ENCODE measurements around the gene CFAP43.

CFAP43 gene

GRCh38 chr10:104101902-104102301 is 130.3 kb downstream of the CFAP43 start:
- DNase-seq (ENCODE audit: low read depth, low spot score), result no peak
- H3K4me3 ChIP-seq (ENCODE audit: low read depth, low read length), result no peak overlapping the region
- TF ChIP-seq, protein P1, sequence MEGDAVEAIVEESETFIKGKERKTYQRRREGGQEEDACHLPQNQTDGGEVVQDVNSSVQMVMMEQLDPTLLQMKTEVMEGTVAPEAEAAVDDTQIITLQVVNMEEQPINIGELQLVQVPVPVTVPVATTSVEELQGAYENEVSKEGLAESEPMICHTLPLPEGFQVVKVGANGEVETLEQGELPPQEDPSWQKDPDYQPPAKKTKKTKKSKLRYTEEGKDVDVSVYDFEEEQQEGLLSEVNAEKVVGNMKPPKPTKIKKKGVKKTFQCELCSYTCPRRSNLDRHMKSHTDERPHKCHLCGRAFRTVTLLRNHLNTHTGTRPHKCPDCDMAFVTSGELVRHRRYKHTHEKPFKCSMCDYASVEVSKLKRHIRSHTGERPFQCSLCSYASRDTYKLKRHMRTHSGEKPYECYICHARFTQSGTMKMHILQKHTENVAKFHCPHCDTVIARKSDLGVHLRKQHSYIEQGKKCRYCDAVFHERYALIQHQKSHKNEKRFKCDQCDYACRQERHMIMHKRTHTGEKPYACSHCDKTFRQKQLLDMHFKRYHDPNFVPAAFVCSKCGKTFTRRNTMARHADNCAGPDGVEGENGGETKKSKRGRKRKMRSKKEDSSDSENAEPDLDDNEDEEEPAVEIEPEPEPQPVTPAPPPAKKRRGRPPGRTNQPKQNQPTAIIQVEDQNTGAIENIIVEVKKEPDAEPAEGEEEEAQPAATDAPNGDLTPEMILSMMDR (IDR thresholded peaks at IDR 0.05; ENCODE audit: low read depth, low read length), result no peak
- in situ Hi-C loops (cut with HindIII; ENCODE audit: low sequenced_read_pairs), result no loop called here

GRCh38 chr10:104100795-104101194 is 131.4 kb downstream of the CFAP43 start:
- DNase-seq (ENCODE audit: low read depth, low spot score), result no peak

DNA sequence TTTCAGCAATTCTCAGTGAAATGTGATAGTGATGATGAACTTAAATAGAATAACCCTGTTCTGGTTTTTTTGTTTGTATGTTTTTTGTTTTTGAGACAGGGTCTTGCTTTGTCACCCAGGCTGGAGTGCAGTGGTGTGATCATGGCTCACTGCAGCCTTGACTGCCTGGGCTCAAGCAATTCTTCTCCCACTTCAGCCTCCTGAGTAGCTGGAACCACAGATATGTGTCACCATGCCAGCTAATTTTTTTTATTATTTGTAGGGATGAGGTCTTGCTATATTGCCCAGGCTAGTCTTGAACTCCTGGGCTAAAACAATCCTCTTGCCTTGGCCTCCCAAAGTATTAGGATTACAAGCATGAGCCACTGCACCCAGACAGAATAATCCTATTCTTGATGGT is 132.2 kb downstream of the CFAP43 start:
- TF ChIP-seq, protein P1 (IDR thresholded peaks at IDR 0.05; ENCODE audit: low read depth, low read length), result no peak
- H3K4me3 ChIP-seq (ENCODE audit: low read depth, low read length), result no peak overlapping the region
- DNase-seq (ENCODE audit: low read depth, low spot score), result no peak
- in situ Hi-C loops (cut with HindIII; ENCODE audit: low sequenced_read_pairs), result no loop called here

More at GRCh38 chr10:104100795-104101194, 131.4 kb downstream of the CFAP43 start:
- no peak overlapping the region for H3K4me3 ChIP-seq (ENCODE audit: low read depth, low read length)
- in situ Hi-C loops (cut with HindIII; ENCODE audit: low sequenced_read_pairs), result no loop called here
- TF ChIP-seq, protein P1 (IDR thresholded peaks at IDR 0.05; ENCODE audit: low read depth, low read length), result no peak

DNA sequence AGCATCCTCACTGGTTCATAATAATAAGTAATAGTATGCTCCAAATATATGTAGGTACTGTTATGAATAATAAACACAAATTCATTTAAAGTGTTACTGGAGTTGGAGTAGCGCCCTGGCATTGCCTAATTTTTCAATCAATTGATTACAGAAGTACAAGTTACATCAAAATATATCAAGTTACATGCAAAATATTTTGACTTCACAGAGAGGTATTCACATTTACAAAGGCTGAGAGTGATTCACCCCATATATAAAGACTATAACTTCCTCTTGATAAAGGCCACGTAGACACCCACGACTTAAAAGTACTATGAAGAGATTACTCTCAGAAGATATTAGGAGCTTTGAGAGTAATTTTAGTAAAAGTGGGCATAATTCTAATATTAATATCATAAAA is 132.9 kb downstream of the CFAP43 start:
- peak; percentile 37 for DNase-seq (ENCODE audit: low read depth, low spot score)
- TF ChIP-seq, protein P1 (IDR thresholded peaks at IDR 0.05; ENCODE audit: low read depth, low read length), result no peak
- H3K4me3 ChIP-seq (ENCODE audit: low read depth, low read length), result no peak overlapping the region
- in situ Hi-C loops (cut with HindIII; ENCODE audit: low sequenced_read_pairs), result no loop called here

GRCh38 chr10:104098358-104098925 is 133.7 kb downstream of the CFAP43 start:
- in situ Hi-C loops (cut with HindIII; ENCODE audit: low sequenced_read_pairs), result no loop called here
- TF ChIP-seq, protein P1 (IDR thresholded peaks at IDR 0.05; ENCODE audit: low read depth, low read length), result no peak
- DNase-seq (ENCODE audit: low read depth, low spot score), result peak; percentile 42
- no peak overlapping the region for H3K4me3 ChIP-seq (ENCODE audit: low read depth, low read length)

GRCh38 chr10:104096692-104097091 is 135.5 kb downstream of the CFAP43 start:
- H3K4me3 ChIP-seq (ENCODE audit: low read depth, low read length), result no peak overlapping the region
- in situ Hi-C loops (cut with HindIII; ENCODE audit: low sequenced_read_pairs), result no loop called here
- TF ChIP-seq, protein P1 (IDR thresholded peaks at IDR 0.05; ENCODE audit: low read depth, low read length), result no peak
- no peak for DNase-seq (ENCODE audit: low read depth, low spot score)

Data from astrocyte of the spinal cord (primary cell).